ENCODE results near the gene MRPS22.
"Not testable (repeated sequence)": the region's sequence is repeated elsewhere in the genome, so short reads cannot be mapped to it uniquely, and the experiment has no call there.

The MRPS22 gene

GRCh38 chr3:139361276-139361675, 17.5 kb downstream of the MRPS22 start:
- no peak for DNase-seq
- in situ Hi-C loops (cut with HindIII; ENCODE audit: low pct_ligation_motif_present, low pct_unique_long_range_greater_than_20kb, low sequenced_read_pairs): no loop called here

DNA sequence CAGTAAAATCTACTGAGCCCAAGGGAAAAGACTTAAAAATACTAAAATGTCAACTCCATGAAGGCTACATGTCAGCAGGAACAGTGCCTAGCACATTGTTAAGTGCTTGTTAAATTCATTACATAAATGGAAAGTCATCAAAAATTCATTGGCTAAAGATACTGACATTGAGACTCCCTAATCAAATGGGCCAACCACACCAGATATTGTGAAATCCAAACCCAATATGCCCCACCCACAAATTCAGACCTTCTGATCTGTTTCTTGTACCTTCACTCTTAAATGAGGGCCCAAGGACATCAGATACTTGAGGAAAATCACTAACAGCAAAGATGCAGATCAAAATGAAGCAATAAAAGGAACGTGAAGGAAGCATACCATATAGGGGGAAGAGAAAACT, 20.7 kb downstream of the MRPS22 start:
- in situ Hi-C loops (cut with HindIII; ENCODE audit: low pct_ligation_motif_present, low pct_unique_long_range_greater_than_20kb, low sequenced_read_pairs): no loop called here
- DNase-seq: no peak

DNA sequence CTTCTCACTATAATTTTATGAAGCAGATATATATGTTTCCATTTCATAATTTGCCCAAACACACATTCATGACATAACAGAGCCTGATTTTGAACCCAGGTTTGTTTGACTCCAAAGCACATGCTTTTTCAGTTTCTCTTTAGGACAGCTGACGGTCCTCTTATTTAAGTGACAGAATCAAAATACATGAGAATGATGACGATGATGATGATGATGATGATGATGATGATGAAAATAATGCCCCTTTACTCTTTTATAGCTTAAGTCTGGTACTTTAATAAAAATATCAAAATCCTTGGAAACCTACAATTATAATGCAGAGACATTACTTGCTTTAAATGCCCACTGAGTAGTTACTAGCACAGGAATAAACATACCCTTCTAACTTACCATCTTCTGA, 30.3 kb downstream of the MRPS22 start:
- in situ Hi-C loops (cut with HindIII; ENCODE audit: low pct_ligation_motif_present, low pct_unique_long_range_greater_than_20kb, low sequenced_read_pairs): no loop called here
- no peak for DNase-seq

- in situ Hi-C loops (cut with HindIII; ENCODE audit: low pct_ligation_motif_present, low pct_unique_long_range_greater_than_20kb, low sequenced_read_pairs): no loop called here
- no peak for DNase-seq
Measured at GRCh38 chr3:139377378-139377777, 33.6 kb downstream of the MRPS22 start.

- no peak for DNase-seq
- in situ Hi-C loops (cut with HindIII; ENCODE audit: low pct_ligation_motif_present, low pct_unique_long_range_greater_than_20kb, low sequenced_read_pairs): no loop called here
Measured at GRCh38 chr3:139378587-139379241, 34.9 kb downstream of the MRPS22 start.

GRCh38 chr3:139380575-139380974, 36.8 kb downstream of the MRPS22 start:
- in situ Hi-C loops (cut with HindIII; ENCODE audit: low pct_ligation_motif_present, low pct_unique_long_range_greater_than_20kb, low sequenced_read_pairs): no loop called here

GRCh38 chr3:139382291-139382690, 38.5 kb downstream of the MRPS22 start:
- DNase-seq; in situ Hi-C loops (cut with HindIII; ENCODE audit: low pct_ligation_motif_present, low pct_unique_long_range_greater_than_20kb, low sequenced_read_pairs): not testable (repeated sequence)

More at GRCh38 chr3:139380575-139380974, 36.8 kb downstream of the MRPS22 start:
- DNase-seq: no peak

DNA sequence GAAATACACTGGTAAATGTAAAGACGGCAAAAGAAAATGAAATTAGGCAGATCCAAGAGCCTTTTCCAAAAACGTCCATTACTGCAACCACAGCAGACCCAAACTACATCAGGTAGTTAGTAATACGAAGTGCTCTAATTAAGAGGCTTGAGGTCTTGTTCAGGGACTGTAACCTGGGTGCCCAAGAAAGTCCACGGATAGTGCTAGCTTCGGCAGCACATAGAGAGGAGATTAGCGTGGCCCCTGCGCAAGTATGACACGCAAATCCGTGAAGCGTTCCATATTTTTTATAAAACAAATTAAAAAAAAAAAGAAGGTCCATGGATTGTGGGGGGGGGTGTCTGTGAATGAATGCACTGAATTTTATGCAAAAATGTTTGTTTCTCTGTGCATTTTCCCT, 44.3 kb downstream of the MRPS22 start:
- in situ Hi-C loops (cut with HindIII; ENCODE audit: low pct_ligation_motif_present, low pct_unique_long_range_greater_than_20kb, low sequenced_read_pairs): no loop called here
- no peak for DNase-seq

GRCh38 chr3:139388821-139389551, 45.2 kb downstream of the MRPS22 start:
- DNase-seq: peak; percentile 22
- in situ Hi-C loops (cut with HindIII; ENCODE audit: low pct_ligation_motif_present, low pct_unique_long_range_greater_than_20kb, low sequenced_read_pairs): no loop called here

- peak; percentile 97 for DNase-seq
- in situ Hi-C loops (cut with HindIII; ENCODE audit: low pct_ligation_motif_present, low pct_unique_long_range_greater_than_20kb, low sequenced_read_pairs): no loop called here
Measured at GRCh38 chr3:139389552-139390368, 45.9 kb downstream of the MRPS22 start, which contains the start of gene COPB2. TSS of gene COPB2 (minus strand) at chr3:139389647. CDS start at chr3:139389550, 97 bp downstream.

GRCh38 chr3:139394116-139394515, 50.3 kb downstream of the MRPS22 start:
- in situ Hi-C loops (cut with HindIII; ENCODE audit: low pct_ligation_motif_present, low pct_unique_long_range_greater_than_20kb, low sequenced_read_pairs): no loop called here
- DNase-seq: no peak

GRCh38 chr3:139396707-139397106, 52.9 kb downstream of the MRPS22 start:
- in situ Hi-C loops (cut with HindIII; ENCODE audit: low pct_ligation_motif_present, low pct_unique_long_range_greater_than_20kb, low sequenced_read_pairs): no loop called here
- DNase-seq: no peak

DNA sequence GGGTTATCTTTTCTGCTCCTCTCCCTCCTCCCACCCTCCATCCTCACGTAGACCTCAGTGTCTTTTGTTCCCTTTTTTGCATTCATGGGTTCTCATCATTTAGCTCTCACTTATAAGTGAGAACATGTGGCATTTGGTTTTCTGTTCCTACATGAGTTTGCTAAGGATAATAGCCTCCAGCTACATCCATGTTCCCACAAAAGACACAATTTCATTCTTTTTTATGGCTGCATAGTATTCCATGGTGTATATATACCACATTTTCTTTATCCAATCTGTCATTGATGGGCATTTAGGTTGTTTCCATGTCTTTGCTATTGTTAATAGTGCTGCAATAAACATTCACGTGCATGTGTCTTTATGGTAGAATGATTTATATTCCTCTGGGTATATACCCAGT, 57.3 kb downstream of the MRPS22 start:
- in situ Hi-C loops (cut with HindIII; ENCODE audit: low pct_ligation_motif_present, low pct_unique_long_range_greater_than_20kb, low sequenced_read_pairs); DNase-seq: not testable (repeated sequence)

Data from ACHN (cell line).